H1 (cell line): ENCODE results near the gene TBX6.

Source experiments
- NANOG ChIP-seq: IDR thresholded peaks from 2 replicates; pipeline ENCODE4 v1.6.1; 2011; ENCODE audit warnings: low read length, low read depth, mild to moderate bottlenecking, inconsistent platforms; ENCODE audit not compliant: insufficient read depth, poor library complexity, severe bottlenecking
- POLR2A ChIP-seq, 2 experiments: IDR thresholded peaks; 1 replicate in 1 of 2; 2 replicates in 1 of 2; pipeline ENCODE4 v1.6.1; 2011; ENCODE audit warnings: low read depth in 2 of 2, low read length in 2 of 2, mild to moderate bottlenecking in 2 of 2; ENCODE audit errors: control extremely low read depth in 1 of 2
- RAD21 ChIP-seq, 2 experiments: IDR thresholded peaks in 1 of 2; conservative IDR thresholded peaks in 1 of 2; 2 replicates each; pipeline ENCODE4 v1.6.1; 2011; ENCODE audit warnings: low read depth in 2 of 2, low read length in 2 of 2, improper control_type of control experiment in 1 of 2, inconsistent platforms in 1 of 2, mild to moderate bottlenecking in 1 of 2, moderate library complexity in 1 of 2
- SRF ChIP-seq: IDR thresholded peaks from 2 replicates; pipeline ENCODE4 v1.6.1; 2011; ENCODE audit warnings: mild to moderate bottlenecking, low read depth, low read length, moderate library complexity
- TAF1 ChIP-seq: IDR thresholded peaks from 2 replicates; pipeline ENCODE4 v1.6.1; 2011; ENCODE audit warnings: mild to moderate bottlenecking, low read depth, low read length
- TF ChIP-seq, protein P1 (sequence below), 3 experiments: IDR thresholded peaks; 1 replicate in 2 of 3; 2 replicates in 1 of 3; pipeline versions ENCODE4 v1.5.1 to v1.6.1; 2011; ENCODE audit warnings: low read length in 3 of 3, mild to moderate bottlenecking in 3 of 3, inconsistent platforms in 2 of 3, low read depth in 1 of 3, moderate library complexity in 1 of 3; ENCODE audit not compliant: insufficient read depth in 1 of 3; ENCODE audit errors: control extremely low read depth in 1 of 3
- TF ChIP-seq, protein P2 (sequence below): IDR thresholded peaks from 2 replicates; pipeline ENCODE4 v1.6.1; 2012; ENCODE audit warnings: inconsistent platforms

DNA sequence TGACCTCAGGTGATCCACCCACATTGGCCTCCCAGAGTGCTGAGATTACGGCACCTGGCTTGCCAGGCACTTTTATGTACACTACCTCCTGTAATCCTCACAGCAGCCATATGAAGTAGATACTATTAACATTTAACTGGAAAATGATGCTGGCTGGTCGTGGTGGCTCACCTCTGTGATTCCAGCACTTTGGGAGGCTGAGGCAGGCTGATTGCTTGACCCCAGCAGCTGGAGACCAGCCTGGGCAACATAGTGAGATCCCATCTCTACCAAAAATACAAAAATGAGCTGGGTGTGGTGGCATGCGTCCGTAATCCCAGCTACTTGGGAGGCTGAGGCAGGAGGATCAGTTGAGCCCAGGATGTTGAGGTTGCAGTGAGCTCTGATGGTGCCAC is 33.3 kb upstream of the TBX6 start:
- TF ChIP-seq, protein P1, sequence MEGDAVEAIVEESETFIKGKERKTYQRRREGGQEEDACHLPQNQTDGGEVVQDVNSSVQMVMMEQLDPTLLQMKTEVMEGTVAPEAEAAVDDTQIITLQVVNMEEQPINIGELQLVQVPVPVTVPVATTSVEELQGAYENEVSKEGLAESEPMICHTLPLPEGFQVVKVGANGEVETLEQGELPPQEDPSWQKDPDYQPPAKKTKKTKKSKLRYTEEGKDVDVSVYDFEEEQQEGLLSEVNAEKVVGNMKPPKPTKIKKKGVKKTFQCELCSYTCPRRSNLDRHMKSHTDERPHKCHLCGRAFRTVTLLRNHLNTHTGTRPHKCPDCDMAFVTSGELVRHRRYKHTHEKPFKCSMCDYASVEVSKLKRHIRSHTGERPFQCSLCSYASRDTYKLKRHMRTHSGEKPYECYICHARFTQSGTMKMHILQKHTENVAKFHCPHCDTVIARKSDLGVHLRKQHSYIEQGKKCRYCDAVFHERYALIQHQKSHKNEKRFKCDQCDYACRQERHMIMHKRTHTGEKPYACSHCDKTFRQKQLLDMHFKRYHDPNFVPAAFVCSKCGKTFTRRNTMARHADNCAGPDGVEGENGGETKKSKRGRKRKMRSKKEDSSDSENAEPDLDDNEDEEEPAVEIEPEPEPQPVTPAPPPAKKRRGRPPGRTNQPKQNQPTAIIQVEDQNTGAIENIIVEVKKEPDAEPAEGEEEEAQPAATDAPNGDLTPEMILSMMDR (IDR thresholded peaks at IDR 0.05; ENCODE audit: control extremely low read depth in 1 of 3, insufficient read depth in 1 of 3, low read depth in 1 of 3, low read length in 3 of 3): no peak
- TF ChIP-seq POLR2A (IDR thresholded peaks at IDR 0.05; ENCODE audit: control extremely low read depth in 1 of 2, low read depth in 2 of 2, low read length in 2 of 2): no peak
- no peak for TF ChIP-seq TAF1
- TF ChIP-seq NANOG: no peak
- TF ChIP-seq, protein P2, sequence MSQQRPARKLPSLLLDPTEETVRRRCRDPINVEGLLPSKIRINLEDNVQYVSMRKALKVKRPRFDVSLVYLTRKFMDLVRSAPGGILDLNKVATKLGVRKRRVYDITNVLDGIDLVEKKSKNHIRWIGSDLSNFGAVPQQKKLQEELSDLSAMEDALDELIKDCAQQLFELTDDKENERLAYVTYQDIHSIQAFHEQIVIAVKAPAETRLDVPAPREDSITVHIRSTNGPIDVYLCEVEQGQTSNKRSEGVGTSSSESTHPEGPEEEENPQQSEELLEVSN: no peak
- TF ChIP-seq RAD21 (IDR thresholded peaks at IDR 0.05 in 1 of 2, conservative IDR thresholded peaks at IDR 0.05 in 1 of 2; ENCODE audit: low read depth in 2 of 2, low read length in 2 of 2): no peak
- TF ChIP-seq SRF: no peak
